HFFc6 (cell line): ENCODE results near the gene PRMT2. TPM values are rescaled to one million over a fixed set of nuclear protein-coding genes. Genes with fewer than 3 reads are reported as not detected.
"Not testable (repeated sequence)": the region's sequence is repeated elsewhere in the genome, so short reads cannot be mapped to it uniquely, and the experiment has no call there.

ENCODE experiments used
- DNase-seq: peaks from one replicate; pipeline ENCODE4 v3.0.0-alpha.2; 2018
- H3K27ac Mint-ChIP-seq: 2 replicates; pipeline ENCODE4 v1.8.0; 2020; ENCODE audit warnings: mild to moderate bottlenecking, mixed read lengths
- H3K27me3 Mint-ChIP-seq: 2 replicates; pipeline ENCODE4 v1.8.0; 2021; ENCODE audit warnings: mild to moderate bottlenecking, moderate library complexity, mixed read lengths; ENCODE audit not compliant: insufficient read depth
- H3K36me3 Mint-ChIP-seq: 2 replicates; pipeline ENCODE4 v1.8.0; 2021; ENCODE audit warnings: low read depth, mixed read lengths
- H3K4me1 Mint-ChIP-seq: 2 replicates; pipeline ENCODE4 v1.8.0; 2020; ENCODE audit warnings: low read depth, mixed read lengths
- H3K4me3 Mint-ChIP-seq: 2 replicates; pipeline ENCODE4 v1.8.0; 2020; ENCODE audit warnings: mild to moderate bottlenecking, moderate library complexity, mixed read lengths
- H3K9me3 Mint-ChIP-seq: 2 replicates; pipeline ENCODE4 v1.8.0; 2020; ENCODE audit warnings: mild to moderate bottlenecking, mixed read lengths
- total RNA-seq, 6 experiments: library from RNA; stranded (reverse); fragmentation: NEBNext Ultra II Directional; extraction: Animal tissue kit (Norgen Biotek cat#: 25700); gene quantifications; 2 replicates in 1 of 6; 3 replicates in 5 of 6; pipeline ENCODE4 v1.2.3, GENCODE V29; 2021
- TF ChIP-seq, protein P1 (sequence below): fragments of 200-600 bp; sonication (generic); IDR thresholded peaks from 2 replicates; pipeline ENCODE4 v1.5.0; 2021; ENCODE audit warnings: antibody characterized with exemption, mild to moderate bottlenecking

Gene PRMT2
- total RNA-seq, 6 experiments from 2014 or later: 98.9 to 111 (median 105) TPM

DNA sequence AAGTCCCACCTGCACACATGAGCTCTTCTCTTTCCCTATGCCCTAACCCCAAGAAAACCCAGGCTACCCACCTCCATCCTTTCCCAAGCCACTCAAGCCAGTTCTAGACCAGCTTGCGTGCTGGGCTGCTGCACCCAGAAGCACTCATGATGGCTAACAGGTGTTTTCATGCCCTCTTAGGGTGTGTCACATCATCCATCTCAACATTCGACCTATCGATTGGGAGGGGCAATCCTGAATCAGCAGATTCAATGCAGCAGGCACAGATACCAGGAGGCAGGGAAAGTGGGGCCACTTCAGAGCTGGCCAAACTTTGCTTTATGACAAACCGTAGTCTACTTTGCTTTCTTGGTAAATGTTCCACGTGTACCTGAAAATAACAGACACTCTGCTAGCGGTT, 6.6 kb upstream of the PRMT2 start:
- no peak for DNase-seq
- H3K27ac Mint-ChIP-seq: no peak overlapping the region
- H3K4me3 Mint-ChIP-seq: no peak overlapping the region
- H3K4me1 Mint-ChIP-seq: peaks cover 7% of the 10 kb centered on the region; the same call in 1 of the 2 replicates
- peaks cover 6% of the 10 kb centered on the region for H3K27me3 Mint-ChIP-seq
- H3K9me3 Mint-ChIP-seq: peaks cover 16% of the 10 kb centered on the region
- H3K36me3 Mint-ChIP-seq: peaks cover 7% of the 10 kb centered on the region
- TF ChIP-seq, protein P1, sequence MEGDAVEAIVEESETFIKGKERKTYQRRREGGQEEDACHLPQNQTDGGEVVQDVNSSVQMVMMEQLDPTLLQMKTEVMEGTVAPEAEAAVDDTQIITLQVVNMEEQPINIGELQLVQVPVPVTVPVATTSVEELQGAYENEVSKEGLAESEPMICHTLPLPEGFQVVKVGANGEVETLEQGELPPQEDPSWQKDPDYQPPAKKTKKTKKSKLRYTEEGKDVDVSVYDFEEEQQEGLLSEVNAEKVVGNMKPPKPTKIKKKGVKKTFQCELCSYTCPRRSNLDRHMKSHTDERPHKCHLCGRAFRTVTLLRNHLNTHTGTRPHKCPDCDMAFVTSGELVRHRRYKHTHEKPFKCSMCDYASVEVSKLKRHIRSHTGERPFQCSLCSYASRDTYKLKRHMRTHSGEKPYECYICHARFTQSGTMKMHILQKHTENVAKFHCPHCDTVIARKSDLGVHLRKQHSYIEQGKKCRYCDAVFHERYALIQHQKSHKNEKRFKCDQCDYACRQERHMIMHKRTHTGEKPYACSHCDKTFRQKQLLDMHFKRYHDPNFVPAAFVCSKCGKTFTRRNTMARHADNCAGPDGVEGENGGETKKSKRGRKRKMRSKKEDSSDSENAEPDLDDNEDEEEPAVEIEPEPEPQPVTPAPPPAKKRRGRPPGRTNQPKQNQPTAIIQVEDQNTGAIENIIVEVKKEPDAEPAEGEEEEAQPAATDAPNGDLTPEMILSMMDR: no peak

DNA sequence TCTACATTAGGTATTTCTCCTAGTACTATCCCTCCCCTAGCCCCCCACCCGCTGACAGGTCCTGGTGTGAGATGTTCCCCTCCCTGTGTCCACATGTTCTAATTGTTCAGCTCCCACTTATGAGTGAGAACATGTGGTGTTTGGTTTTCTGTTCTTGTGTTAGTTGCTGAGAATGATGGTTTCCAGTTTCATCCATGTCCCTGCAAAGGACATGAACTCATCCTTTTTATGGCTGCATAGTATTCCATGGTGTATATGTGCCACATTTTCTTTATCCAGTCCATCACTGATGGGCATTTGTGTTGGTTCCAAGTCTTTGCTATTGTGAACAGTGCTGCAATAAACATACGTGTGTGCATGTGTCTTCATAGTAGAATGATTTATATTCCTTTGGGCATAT, 4.6 kb upstream of the PRMT2 start:
- not testable (repeated sequence) for H3K27ac Mint-ChIP-seq, DNase-seq, H3K36me3 Mint-ChIP-seq, H3K9me3 Mint-ChIP-seq, H3K4me3 Mint-ChIP-seq, H3K27me3 Mint-ChIP-seq
- peaks cover 16% of the 10 kb centered on the region for H3K4me1 Mint-ChIP-seq

DNA sequence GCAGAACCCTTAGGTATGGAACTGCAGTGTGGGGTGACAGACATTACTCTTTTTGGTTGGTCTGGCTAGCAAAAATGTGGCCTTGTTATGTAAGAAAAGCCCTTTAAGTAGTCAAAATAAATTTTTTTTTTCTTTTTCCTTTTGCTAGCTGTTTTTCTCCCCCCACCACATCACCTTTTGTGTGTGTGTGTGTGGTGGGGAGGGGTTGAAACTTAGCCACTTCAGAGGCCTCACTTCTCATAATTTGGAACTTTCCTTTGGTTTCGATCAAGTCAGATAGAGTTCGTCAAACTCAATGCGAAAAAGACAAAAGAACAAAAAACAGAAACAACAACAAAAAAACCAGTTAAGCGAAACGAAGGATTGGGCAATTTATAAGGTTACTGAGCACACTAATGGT, 1.9 kb upstream of the PRMT2 start:
- H3K4me3 Mint-ChIP-seq: no peak overlapping the region
- no peak overlapping the region for H3K27ac Mint-ChIP-seq
- DNase-seq: no peak
- H3K36me3 Mint-ChIP-seq: peaks cover 14% of the 10 kb centered on the region
- peaks cover 35% of the 10 kb centered on the region for H3K4me1 Mint-ChIP-seq
- TF ChIP-seq, protein P1: no peak
- H3K9me3 Mint-ChIP-seq: no peaks in the 10 kb centered on the region
- H3K27me3 Mint-ChIP-seq: peaks cover 4% of the 10 kb centered on the region; the same call in 1 of the 2 replicates

DNA sequence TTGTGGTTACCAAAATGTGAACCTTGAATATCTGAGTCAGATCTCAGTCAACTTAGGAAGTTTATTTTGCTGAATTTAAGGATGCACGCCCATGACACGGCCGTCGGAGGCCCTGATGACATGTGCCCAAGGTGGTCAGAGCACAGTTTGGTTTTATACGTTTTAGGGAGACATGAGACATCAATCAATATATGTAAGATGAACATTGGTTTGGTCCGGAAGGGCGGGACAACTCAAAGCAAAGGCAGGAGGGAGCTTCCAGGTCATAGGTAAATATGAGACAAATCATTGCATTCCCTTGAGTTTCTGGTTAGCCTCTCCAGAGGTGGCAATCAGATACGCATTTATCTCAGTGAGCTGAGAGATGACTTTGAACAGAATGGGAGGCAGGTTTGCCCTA, 1.0 kb upstream of the PRMT2 start:
- peak overlapping the region; percentile 98 for H3K27ac Mint-ChIP-seq
- no peaks in the 10 kb centered on the region for H3K9me3 Mint-ChIP-seq
- H3K4me3 Mint-ChIP-seq: peak overlapping the region; percentile 95
- DNase-seq: no peak
- peaks cover 44% of the 10 kb centered on the region for H3K4me1 Mint-ChIP-seq
- H3K27me3 Mint-ChIP-seq: peaks cover 4% of the 10 kb centered on the region; the same call in 1 of the 2 replicates
- H3K36me3 Mint-ChIP-seq: peaks cover 14% of the 10 kb centered on the region
- TF ChIP-seq, protein P1: no peak

DNA sequence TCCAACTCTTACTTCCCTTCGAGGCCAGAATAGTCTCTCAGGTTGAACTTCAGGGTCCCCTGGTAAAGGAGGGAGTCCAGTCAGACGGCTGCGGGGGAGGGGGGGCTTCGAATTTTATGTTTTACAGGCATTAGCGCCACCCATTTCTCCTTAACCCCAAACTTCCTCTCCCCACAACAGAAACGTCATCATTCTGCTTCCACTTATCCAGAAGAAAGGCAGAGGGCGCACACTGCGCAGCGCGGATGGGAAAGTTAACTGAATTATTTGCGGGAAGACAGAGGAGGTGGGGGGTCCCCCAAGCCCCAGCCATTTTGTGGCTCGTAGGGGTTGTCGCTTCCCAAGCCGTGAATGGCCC, 529 bp upstream of the PRMT2 start:
- peak overlapping the region; percentile 98 for H3K27ac Mint-ChIP-seq
- no peaks in the 10 kb centered on the region for H3K9me3 Mint-ChIP-seq
- peak overlapping the region; percentile 95 for H3K4me3 Mint-ChIP-seq
- peaks cover 14% of the 10 kb centered on the region for H3K36me3 Mint-ChIP-seq
- H3K4me1 Mint-ChIP-seq: peaks cover 49% of the 10 kb centered on the region
- peaks cover 2% of the 10 kb centered on the region; the same call in 1 of the 2 replicates for H3K27me3 Mint-ChIP-seq
- TF ChIP-seq, protein P1: peak; percentile 56
- DNase-seq: peak; percentile 83

DNA sequence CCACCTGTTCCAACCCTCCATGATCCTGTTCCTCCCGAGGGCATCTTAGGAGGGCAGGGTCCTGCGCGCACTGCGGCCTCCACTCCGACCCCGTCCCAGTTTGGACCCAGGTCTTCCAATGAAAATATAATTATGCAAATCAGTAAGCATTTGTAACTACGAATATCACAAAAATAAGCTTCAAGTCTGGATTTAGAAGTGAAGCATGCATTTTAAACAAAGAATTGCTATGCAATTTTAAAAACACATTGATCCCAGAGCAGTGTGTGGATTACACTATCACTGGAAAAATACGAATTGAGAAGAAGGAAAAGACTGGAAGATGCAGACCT, 673 bp downstream of the PRMT2 start:
- peak overlapping the region; percentile 95 for H3K4me3 Mint-ChIP-seq
- H3K27me3 Mint-ChIP-seq: no peaks in the 10 kb centered on the region
- TF ChIP-seq, protein P1: no peak
- peak overlapping the region; percentile 98 for H3K27ac Mint-ChIP-seq
- DNase-seq: no peak
- peaks cover 58% of the 10 kb centered on the region for H3K4me1 Mint-ChIP-seq
- no peaks in the 10 kb centered on the region for H3K9me3 Mint-ChIP-seq
- H3K36me3 Mint-ChIP-seq: peaks cover 20% of the 10 kb centered on the region
